WTC11 (cell line): ENCODE results near the gene POGZ.

ENCODE experiments used
- CTCF ChIP-seq: fragments of 200-600 bp; IDR thresholded peaks from 2 replicates; pipeline ENCODE4 v1.8.0; 2022; ENCODE audit warnings: antibody characterized with exemption
- ELF4 ChIP-seq: sonication (generic); formaldehyde crosslinking; IDR thresholded peaks from 2 replicates; pipeline ENCODE4 v1.8.1; 2022; ENCODE audit warnings: low read depth, mild to moderate bottlenecking, moderate library complexity, missing genetic modification reagents
- PRDM15 ChIP-seq: sonication (generic); formaldehyde crosslinking; IDR thresholded peaks from 2 replicates; pipeline ENCODE4 v1.8.0; 2022; ENCODE audit warnings: missing genetic modification reagents
- PRRX2 ChIP-seq: fragments of 250-450 bp; sonication (Bioruptor Pico); IDR thresholded peaks from 2 replicates; pipeline ENCODE4 v1.8.0; 2021; ENCODE audit warnings: mild to moderate bottlenecking
- TCF7 ChIP-seq: sonication (generic); formaldehyde crosslinking; IDR thresholded peaks from 2 replicates; pipeline ENCODE4 v1.8.0; 2022; ENCODE audit warnings: mild to moderate bottlenecking, low read depth, missing genetic modification reagents, moderate library complexity

GRCh38 chr1:151384584-151384983 is 74.7 kb downstream of the POGZ start:
- TF ChIP-seq TCF7 (CRISPR knock-in tag), result no peak
- TF ChIP-seq ELF4, result no peak
- TF ChIP-seq CTCF, result no peak
- no peak for TF ChIP-seq PRDM15 (CRISPR knock-in tag)
- no peak for TF ChIP-seq PRRX2 (CRISPR knock-in tag)
